Gastroesophageal sphincter (tissue), 3 donors: ENCODE results near the gene INTS15.

ENCODE experiments used
- CTCF ChIP-seq, 4 experiments: fragments of 200-600 bp in 2 of 4; fragments of 450-650 bp in 2 of 4; sonication (generic) in 1 of 4; IDR thresholded peaks; one replicate each; pipeline ENCODE4 v1.5.1; 2017 to 2019; ENCODE audit warnings: antibody characterized with exemption in 4 of 4, mild to moderate bottlenecking in 2 of 4, moderate library complexity in 2 of 4
- EP300 ChIP-seq: sonication (generic); formaldehyde crosslinking; IDR thresholded peaks from one replicate; pipeline ENCODE4 v1.6.1; 2017; ENCODE audit warnings: antibody characterized with exemption, mild to moderate bottlenecking
- POLR2A ChIP-seq, 2 donors: fragments of 450-650 bp; IDR thresholded peaks; one replicate each; pipeline ENCODE4 v1.6.1; 2017; ENCODE audit warnings: antibody characterized with exemption in 2 of 2, mild to moderate bottlenecking in 2 of 2, moderate library complexity in 1 of 2
- POLR2AphosphoS5 ChIP-seq: sonication (generic); formaldehyde crosslinking; IDR thresholded peaks from one replicate; pipeline ENCODE4 v1.6.1; 2017; ENCODE audit warnings: antibody characterized with exemption

GRCh38 chr7:6648066-6648814 lies 58.4 kb downstream of the INTS15 start:
- TF ChIP-seq POLR2AphosphoS5 (no peak), CTCF (IDR thresholded peaks at IDR 0.05) (no peak), POLR2A (IDR thresholded peaks at IDR 0.05) (no peak), EP300 (no peak)
